PFSK-1 (cell line): ENCODE results near the gene ZNF277.

ENCODE experiments used
- POLR2AphosphoS5 ChIP-seq: IDR thresholded peaks from 2 replicates; pipeline ENCODE4 v1.6.1; 2012; ENCODE audit warnings: low read depth, mild to moderate bottlenecking, control low read depth, low read length, moderate library complexity
- SIN3A ChIP-seq: IDR thresholded peaks from 2 replicates; pipeline ENCODE4 v1.6.1; 2012; ENCODE audit warnings: mild to moderate bottlenecking, low read length, moderate library complexity, borderline replicate concordance; ENCODE audit not compliant: insufficient read depth
- TAF1 ChIP-seq: IDR thresholded peaks from 2 replicates; pipeline ENCODE4 v1.6.1; 2012; ENCODE audit warnings: low read length, control low read depth, borderline replicate concordance; ENCODE audit not compliant: insufficient read depth
- TF ChIP-seq, protein P1 (sequence below), 2 experiments: IDR thresholded peaks; 2 replicates each; pipeline versions ENCODE4 v1.6.1 to v1.8.0; 2011 to 2012; ENCODE audit warnings: low read depth in 2 of 2, low read length in 2 of 2, control low read depth in 1 of 2, inconsistent platforms in 1 of 2, mild to moderate bottlenecking in 1 of 2, moderate library complexity in 1 of 2; ENCODE audit not compliant: insufficient read depth in 1 of 2

DNA sequence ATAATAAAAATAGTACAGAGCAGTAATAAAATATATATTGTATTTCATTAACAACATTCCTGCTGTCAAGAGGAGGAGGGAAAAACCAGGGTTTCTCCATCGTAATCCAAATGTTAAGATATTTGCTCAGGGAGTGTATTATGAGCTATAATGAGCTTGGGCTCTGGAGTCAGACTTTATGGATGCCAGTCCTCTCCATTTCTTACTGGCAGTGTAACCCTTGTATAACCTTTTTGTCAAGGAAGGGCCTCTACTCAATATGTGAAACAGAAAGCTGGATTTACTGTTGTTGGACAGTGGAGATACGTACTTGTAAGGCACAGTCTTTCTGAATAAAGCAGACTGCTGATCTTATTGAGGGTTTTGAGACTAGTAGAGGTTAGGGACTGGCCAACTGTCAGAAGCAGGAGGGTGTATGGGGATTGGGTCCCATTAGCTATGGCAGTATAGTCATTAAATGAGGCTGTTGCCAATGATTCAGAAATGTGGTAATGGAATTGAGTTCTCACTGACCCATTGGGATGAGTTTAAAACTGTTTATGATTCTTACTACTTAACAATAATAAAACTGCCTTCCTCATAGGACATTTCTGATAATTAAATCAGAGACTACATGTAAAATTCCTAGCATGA is 56.5 kb downstream of the ZNF277 start:
- TF ChIP-seq TAF1 = no peak
- TF ChIP-seq POLR2AphosphoS5 = no peak
- no peak for TF ChIP-seq SIN3A
- TF ChIP-seq, protein P1, sequence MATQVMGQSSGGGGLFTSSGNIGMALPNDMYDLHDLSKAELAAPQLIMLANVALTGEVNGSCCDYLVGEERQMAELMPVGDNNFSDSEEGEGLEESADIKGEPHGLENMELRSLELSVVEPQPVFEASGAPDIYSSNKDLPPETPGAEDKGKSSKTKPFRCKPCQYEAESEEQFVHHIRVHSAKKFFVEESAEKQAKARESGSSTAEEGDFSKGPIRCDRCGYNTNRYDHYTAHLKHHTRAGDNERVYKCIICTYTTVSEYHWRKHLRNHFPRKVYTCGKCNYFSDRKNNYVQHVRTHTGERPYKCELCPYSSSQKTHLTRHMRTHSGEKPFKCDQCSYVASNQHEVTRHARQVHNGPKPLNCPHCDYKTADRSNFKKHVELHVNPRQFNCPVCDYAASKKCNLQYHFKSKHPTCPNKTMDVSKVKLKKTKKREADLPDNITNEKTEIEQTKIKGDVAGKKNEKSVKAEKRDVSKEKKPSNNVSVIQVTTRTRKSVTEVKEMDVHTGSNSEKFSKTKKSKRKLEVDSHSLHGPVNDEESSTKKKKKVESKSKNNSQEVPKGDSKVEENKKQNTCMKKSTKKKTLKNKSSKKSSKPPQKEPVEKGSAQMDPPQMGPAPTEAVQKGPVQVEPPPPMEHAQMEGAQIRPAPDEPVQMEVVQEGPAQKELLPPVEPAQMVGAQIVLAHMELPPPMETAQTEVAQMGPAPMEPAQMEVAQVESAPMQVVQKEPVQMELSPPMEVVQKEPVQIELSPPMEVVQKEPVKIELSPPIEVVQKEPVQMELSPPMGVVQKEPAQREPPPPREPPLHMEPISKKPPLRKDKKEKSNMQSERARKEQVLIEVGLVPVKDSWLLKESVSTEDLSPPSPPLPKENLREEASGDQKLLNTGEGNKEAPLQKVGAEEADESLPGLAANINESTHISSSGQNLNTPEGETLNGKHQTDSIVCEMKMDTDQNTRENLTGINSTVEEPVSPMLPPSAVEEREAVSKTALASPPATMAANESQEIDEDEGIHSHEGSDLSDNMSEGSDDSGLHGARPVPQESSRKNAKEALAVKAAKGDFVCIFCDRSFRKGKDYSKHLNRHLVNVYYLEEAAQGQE (IDR thresholded peaks at IDR 0.05; ENCODE audit: insufficient read depth in 1 of 2, low read depth in 2 of 2, low read length in 2 of 2) = no peak
